GM18873 (cell line): ENCODE measurements around the gene KRTAP12-2.
"Not testable (repeated sequence)": the region's sequence is repeated elsewhere in the genome, so short reads cannot be mapped to it uniquely, and the experiment has no call there.

Source experiments
- ATAC-seq: cut with Tn5 transposase; IDR thresholded peaks from one replicate; pipeline ENCODE4 v1.9.1; 2021; ENCODE audit warnings: mild to moderate bottlenecking, moderate library complexity, moderate number of reproducible peaks; ENCODE audit not compliant: unreplicated experiment, low FRiP score

KRTAP12-2 gene

DNA sequence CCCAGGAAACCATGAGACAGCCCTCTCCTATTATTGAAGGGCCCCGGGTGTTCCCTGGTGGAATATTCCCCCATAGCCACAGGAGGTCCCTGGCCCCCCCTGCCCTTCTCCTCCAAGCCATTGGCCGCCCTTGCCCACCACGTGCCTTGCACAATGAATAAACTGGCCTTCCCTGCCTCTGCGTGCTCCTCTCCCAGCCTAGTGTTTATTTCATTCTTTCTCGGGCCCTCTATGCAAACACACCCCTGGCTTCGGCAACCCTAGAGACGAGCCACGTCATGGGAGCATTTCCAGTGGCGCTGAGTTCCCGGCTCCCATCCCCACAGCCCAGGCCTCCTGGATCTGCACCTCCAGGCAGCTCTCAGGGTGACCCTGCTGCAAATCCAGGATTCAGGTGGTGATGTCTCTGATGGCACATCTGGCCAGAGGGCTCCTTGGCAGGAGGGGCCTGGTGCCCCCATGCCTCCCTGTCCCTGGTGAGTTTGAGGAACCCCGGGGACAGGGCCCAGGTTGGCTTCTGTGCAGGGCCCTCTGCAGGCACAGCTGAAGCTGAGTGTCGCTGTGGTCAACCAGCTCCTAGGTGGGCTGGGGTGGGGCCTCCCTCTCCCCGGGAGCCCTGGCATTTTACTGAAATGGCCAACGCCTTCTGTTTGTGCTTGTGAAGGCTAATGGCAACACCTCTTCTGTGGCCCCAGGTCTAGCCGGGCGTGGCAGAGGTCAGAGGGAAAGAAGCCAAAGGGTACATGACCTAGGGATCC, 36.4 kb upstream of the KRTAP12-2 start:
- ATAC-seq: no peak

DNA sequence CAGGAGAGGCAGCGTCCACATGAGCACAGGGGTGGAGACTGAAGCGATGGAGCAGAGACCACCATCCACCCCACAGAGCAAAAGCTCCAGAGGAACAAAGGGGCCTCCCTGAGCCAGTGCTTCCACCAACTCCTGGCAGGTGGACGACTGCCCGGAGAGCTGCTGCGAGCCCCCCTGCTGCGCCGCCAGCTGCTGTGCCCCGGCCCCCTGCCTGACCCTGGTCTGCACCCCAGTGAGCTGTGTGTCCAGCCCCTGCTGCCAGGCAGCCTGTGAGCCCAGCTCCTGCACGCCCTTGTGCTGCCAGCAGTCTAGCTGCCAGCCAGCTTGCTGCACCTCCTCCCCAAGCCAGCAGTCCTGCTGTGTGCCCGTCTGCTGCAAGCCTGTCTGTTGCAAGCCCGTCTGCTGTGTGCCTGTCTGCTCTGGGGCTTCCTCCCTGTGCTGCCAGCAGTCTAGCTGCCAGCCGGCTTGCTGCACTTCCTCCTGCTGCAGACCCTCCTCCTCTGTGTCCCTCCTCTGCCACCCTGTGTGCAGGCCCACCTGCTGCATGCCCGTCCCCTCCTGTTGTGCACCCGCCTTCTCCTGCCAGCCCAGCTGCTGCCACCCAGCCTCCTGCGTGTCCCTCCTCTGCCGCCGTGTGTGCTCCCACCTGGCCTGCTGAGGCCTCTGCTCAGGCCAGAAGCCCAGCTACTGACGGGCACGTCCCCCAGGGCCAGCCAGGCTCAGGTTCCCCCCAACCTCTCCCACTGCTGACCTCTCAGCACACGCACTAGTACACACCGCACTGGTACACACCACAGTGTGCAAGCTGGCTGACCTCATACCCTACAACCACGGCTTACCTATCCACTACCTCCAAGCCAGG, 35.6 kb upstream of the KRTAP12-2 start:
- ATAC-seq: no peak

DNA sequence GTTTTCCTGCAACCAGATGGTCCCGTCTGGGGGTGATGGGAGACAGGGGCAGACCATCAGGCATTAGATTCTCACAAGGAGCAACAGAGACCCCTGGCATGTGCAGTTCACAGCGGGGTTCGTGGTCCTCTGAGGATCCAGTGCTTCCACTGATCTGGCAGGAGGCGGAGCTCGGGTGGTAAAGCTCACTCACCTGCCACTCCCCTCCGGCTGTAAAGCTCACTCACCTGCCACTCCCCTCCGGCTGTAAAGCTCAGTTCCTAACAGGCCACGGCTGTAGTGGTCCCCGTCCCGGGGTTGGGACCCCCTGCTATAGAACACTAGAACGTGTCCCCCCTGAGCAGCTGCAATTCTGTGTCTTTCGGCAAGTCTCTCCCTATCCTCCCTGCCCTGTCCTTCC, 34.8 kb upstream of the KRTAP12-2 start:
- no peak for ATAC-seq

DNA sequence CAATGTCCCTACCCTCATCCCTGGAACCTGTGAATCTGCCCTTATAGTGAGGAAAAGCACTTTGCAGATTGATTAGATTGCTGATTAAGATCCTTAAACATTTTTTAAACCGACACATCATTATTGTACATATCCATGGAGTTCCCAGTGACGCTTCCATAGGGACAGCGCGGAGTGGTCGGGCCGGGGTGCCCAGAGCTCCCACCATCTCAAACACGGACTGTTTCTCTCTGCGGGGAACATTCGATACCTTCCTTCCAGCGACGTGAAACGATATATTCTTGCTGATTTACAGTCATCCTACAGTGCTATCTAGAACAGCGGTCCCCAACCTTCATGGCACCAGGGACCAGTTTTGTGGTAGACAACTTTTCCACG, 34.3 kb upstream of the KRTAP12-2 start:
- ATAC-seq: no peak

DNA sequence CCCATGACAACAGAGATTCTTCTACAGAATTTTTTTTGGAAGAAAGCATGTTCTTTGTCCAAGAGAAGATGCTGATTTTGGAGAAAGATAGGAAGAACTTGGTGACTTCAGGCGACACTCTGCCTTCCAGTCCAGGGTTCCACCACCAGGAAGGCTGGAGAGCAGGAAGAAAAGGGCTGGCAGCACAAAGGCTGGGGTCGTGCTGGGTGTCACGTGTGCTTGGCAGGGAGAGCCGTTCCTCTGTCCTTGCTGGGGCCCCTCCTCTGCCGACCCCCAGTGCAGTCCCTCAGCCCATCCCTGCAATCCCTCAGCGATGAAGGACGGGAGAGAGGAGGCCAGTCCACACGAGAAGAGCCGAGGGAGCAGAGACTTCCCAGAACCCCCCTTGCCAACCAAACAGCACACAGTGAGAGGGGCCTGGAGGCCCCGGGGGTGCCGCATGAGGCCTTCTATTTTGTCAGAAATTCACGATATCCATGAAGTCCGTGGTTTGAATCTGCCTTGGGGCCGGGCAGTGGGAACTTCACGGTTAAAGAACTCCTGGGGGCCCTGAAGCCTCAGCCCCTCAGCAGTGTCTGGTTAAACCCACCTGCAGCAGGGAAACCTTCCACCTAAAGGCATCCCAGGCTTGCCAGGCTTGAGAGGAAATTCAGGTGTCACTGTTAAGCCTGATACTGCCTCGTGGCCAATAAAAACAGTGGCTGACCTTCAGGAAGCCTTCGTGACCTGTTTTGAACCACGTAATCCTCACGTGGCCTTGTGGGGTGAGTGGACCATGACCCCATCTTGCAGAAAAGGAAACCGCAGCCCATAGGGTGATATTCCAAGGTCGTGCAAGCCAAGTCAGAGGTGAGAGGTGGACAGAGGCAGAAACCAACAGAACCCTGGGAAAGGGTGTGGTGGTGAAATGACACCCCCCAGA, 33.6 kb upstream of the KRTAP12-2 start:
- no peak for ATAC-seq

DNA sequence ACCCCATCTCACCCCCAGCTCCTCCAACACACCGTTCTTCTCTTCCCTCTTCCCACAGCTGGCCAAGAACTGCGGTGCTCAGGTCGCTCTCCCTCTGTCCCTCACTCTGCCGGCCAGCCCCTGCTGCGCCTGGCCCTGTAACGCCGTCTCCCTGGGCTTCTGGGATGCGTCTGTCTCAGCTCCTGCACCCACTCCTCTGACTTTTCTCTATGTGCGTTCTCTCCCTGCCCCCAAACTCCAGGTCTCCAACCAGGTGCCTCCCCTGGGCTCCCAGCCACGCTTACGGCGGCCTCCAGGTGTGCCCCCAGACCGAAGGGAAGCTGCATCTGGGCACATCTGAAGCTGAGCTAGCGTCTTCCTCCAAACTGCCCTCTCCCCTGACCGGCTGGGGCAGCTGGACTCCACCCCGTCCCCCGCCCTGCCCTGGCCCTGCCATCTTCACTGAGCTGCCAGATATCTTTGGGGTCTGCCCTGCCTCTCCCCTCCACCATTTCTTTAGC, 32.8 kb upstream of the KRTAP12-2 start:
- no peak for ATAC-seq

DNA sequence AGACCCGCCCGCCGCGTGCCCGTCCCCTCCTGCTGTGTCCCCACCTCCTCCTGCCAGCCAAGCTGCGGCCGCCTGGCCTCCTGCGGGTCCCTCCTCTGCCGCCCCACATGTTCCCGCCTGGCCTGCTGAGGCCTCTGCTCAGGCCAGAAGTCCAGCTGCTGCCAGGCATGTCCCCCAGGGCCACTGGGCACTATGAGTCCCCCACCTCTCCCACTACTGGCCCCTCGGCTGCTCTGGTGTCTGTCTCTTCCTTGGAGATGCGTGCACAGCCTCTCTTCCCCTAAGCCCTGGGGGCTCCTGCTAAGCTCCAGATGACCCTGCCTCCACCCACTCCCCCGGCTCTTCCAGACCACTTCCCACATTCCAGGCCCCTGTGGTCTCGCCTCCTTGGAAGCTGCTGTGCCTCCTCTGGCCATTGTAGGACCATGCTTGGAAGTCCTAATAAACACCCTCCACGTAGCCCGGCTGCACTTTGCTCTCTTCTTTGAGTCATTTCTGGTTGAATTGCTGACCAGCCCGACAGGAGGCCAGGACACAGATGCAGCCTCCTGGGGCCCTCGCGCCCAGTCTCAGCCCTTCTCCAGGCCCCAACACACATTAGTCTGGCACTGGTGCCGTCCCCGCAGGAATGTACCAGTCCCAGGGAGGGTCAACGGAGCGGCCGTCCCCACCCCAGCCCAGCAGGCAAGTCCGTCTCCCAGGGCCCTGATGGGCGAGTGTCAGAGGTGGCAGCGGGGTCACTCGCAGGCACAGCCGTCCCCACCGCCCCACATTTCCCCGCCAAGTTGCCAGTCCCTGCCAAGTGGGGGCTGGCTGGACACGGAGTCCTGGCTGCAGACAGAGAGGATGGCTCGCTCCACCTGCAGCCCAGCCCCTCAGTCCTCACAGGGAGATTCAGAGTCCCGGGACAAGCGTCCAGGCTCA, 31.3 kb upstream of the KRTAP12-2 start:
- ATAC-seq: no peak

DNA sequence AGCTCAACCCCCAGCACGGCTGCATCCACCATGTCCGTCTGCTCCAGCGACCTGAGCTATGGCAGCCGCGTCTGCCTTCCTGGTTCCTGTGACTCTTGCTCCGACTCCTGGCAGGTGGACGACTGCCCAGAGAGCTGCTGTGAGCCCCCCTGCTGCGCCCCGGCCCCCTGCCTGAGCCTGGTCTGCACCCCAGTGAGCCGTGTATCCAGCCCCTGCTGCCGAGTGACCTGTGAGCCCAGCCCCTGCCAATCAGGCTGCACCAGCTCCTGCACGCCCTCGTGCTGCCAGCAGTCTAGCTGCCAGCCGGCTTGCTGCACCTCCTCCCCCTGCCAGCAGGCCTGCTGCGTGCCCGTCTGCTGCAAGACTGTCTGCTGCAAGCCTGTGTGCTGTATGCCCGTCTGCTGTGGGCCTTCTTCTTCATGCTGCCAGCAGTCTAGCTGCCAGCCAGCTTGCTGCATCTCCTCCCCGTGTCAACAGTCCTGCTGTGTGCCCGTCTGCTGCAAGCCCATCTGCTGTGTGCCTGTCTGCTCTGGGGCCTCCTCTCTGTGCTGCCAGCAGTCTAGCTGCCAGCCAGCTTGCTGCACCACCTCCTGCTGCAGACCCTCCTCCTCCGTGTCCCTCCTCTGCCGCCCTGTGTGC, 30.6 kb upstream of the KRTAP12-2 start, which contains the start of gene KRTAP10-12:
Gene KRTAP10-12, plus strand, starts transcription at position 1 of the 639 bp plus-strand sequence. Its CDS starts 30 bp downstream, at position 31.
- ATAC-seq: not testable (repeated sequence)

DNA sequence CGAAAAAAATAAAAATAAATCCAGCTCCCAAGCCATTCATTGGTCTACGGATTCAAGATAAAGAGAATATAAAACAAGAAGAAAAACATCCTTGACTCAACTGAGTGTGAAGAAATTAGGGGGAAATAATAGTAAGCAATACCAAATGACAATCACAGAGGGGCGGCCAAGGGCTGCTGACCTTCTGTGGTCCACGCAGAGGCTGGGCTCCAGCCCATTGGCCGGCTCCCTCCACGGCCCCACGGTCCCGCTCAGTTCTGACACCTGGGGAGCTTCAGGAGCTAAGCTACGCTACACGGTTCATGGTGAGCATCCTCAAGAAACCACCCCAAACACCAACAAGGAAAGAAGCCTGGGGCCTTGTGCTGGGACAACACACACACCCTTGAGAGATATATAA, 29.8 kb upstream of the KRTAP12-2 start:
- ATAC-seq: no peak

DNA sequence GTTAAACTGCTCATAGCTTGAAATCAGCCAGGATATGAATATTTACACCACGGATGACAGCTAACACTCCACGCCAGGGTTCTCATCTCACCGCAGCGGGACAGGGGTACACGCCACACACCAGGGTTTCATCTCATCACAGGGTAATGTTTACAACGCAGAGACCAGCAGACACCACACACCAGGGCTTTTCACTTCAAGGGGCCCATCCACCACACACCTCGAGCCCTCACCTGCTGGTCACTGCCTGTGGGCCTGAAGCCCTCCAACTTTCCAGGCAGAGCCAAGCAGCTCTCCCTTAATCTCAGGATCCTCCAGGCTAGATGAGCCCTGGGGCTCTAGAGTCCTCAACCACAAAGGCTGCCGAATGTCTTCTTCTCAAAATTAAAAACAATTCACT, 28.9 kb upstream of the KRTAP12-2 start:
- no peak for ATAC-seq

DNA sequence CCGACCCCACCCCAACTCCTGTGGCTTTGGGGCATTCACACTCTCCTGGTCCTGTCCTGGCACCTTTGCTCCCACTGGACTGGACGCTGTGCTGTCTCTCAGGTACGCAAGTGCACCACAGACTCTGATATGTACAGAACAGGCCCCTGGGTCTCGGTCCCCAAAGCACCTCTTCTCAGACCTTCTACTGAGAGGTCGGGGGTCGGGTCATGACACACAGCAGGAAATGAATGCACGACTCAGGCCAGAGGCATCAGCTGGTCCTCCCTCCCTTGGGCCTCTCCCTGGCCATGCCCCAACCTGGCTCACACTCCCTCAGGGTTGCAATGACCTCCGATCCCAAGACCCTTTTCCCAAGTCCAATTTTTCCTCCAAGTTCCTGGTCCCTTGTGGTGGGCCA, 28.5 kb upstream of the KRTAP12-2 start:
- no peak for ATAC-seq

DNA sequence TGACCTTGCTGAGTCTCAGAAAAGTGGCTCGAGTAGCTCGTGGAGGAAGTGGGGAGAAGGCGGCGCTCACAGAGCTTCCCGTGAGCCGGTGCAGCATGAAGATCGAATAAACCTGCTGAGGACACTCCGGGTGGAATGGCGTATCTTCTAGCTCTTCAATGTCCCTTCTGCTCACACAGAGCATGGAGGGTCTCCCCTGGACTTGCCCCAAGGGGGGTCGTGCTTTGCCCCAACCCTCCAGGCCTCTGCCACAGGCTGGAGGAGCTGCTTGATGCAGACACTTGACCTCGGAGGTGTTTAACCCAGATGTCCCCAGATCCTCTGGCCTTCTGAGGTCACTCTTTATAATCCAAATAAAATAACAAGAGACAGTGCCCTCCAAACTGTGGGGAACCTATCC, 28.0 kb upstream of the KRTAP12-2 start:
- no peak for ATAC-seq

DNA sequence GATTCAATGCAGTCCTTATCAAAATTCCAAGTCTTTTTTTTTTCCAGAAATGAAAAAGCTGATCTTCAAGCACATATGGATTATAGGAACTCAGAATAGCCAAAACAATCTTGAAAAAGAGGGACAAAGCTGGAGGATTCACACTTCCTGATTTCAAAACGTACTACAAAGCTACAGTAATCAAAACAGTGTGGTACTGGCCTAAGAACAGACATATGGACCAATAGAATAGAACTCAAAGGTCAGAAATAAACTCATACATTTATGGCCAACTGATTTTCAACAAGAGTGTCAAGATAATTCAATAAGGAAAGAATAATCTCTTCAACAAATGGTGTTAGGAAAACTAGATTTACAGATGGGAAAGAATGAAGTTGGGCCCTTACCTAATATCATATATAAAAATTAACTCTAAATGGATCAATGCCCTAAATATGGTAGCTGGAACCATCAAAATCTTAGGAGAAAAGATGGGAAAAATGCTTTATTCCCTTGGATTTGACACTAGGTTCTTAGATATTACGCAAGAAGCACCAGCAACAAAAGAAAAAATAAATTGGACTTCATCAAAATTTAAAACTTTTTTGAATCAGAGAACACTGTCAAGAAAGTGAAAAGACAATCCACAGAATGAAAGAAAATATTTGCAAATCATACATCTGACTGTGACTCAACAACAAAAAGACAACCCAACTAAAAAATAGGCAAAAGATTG, 26.2 kb upstream of the KRTAP12-2 start:
- no peak for ATAC-seq

DNA sequence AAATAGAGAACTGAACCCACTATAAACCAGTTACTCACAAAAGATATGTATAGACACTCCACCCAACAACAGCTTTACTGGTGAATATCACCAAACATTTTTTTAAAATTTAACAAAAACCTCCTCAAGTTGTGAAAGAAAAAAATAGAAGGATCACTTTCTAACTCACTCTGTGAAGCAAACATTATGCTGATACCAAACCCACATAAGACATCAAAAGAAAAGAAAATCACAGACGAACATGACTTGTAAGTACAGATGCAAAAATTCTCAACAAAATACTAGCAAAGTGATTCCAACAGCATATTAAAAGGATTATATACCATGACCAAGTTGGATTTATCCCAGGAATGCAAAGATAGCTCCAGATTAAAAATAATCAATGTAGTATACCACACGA, 25.0 kb upstream of the KRTAP12-2 start:
- ATAC-seq: no peak

DNA sequence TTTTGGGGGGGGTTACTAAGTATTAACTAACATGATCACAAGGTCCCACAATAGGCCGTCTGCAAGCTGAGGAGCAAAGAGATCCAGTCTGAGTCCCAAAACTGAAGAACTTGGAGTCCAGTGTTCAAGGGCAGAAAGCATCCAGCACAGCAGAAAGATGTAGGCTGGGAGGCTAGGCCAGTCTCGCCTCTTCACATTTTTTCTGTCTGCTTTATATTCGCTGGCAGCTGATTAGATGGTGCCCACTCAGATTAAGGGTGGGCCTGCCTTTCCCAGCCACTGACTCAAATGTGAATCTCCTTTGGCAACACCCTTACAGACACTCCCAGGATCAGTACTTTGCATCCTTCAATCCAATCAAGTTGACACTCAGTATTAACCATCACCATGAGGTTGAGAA, 23.0 kb upstream of the KRTAP12-2 start:
- ATAC-seq: not testable (repeated sequence)

DNA sequence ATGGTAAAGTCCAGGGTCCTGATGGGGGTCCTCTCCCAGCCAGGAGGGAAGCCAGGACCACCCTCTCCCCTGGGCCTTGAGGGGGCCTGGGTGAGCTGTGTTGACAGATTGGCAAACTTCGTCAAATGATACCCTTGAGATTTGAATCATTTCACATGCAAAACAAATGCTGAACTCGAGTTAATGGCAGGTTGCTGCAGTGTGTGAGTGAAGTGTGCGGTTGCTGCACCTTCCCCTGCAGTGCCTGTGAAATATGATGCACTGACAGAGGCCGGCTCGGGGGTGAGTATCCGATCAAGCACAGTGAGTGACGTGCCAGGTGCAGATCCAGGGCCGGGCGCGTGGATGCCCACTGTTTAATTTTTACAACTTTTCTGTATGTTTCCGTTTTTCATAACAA, 20.9 kb upstream of the KRTAP12-2 start:
- ATAC-seq: no peak

DNA sequence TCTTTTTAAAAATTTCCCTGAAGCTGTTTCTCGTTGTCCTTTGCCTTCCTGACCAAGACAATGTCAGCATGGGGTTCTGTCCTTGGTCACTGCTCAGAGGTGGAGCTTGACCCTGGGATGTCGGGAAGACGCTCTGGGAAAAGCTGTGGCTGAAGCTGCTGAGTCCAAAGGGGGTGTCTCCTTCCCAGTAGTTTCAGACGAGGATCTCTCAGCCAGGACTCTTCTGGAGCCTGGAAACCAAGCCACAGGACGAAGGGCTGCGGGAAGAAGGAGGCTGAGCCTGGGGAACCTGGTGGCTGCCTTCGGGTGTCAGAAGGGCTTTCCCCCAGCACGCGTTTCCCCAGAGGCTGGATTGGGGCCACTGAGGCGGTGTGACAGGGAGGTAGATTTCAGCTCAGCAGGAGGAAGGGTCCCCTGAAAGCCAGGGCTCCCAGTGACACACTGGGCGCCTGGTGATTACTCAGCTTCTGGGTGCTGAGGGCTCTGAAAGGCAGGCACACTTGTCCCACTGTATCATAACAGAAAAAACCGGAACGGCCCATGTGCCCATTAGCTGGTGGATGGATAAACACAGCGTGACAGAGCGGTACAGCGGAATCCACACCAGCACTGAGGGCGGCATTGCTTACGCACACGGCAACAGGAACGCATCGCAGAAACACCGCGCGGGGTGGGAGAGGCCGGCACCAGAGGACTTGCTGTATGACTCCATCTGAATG, 20.3 kb upstream of the KRTAP12-2 start:
- no peak for ATAC-seq
